HepG2 (cell line): ENCODE data around the gene TMEM114. TPM values are rescaled to one million over a fixed set of nuclear protein-coding genes. Genes with fewer than 3 reads are reported as not detected.

Experiments
- BCL6 ChIP-seq: IDR thresholded peaks from 2 replicates; pipeline ENCODE4 v1.6.1; 2016; ENCODE audit warnings: missing genetic modification reagents, missing compliant biosample characterization
- ELF1 ChIP-seq: sonication (generic); formaldehyde crosslinking; IDR thresholded peaks from 2 replicates; pipeline ENCODE4 v1.4.0; 2020; ENCODE audit warnings: missing genetic modification reagents
- MED1 ChIP-seq: sonication (generic); formaldehyde crosslinking; IDR thresholded peaks from 2 replicates; pipeline ENCODE4 v1.4.0; 2020; ENCODE audit warnings: missing genetic modification reagents
- MLLT10 ChIP-seq: sonication (generic); formaldehyde crosslinking; IDR thresholded peaks from 2 replicates; pipeline ENCODE4 v1.4.0; 2020; ENCODE audit warnings: missing genetic modification reagents
- NFATC3 ChIP-seq: sonication (generic); formaldehyde crosslinking; IDR thresholded peaks from 2 replicates; pipeline ENCODE4 v1.5.1; 2020; ENCODE audit warnings: mild to moderate bottlenecking, missing genetic modification reagents
- NRL ChIP-seq: sonication (generic); formaldehyde crosslinking; IDR thresholded peaks from 2 replicates; pipeline ENCODE4 v1.5.0; 2020; ENCODE audit warnings: missing genetic modification reagents, mild to moderate bottlenecking, moderate library complexity, borderline replicate concordance
- PBX3 ChIP-seq: sonication (generic); formaldehyde crosslinking; IDR thresholded peaks from 2 replicates; pipeline ENCODE4 v1.8.1; 2023; ENCODE audit warnings: missing genetic modification reagents, inconsistent platforms, borderline replicate concordance
- XRCC5 ChIP-seq: fragments of 200-400 bp; formaldehyde crosslinking; optimal IDR thresholded peaks from 2 replicates; pipeline ENCODE3; 2017; ENCODE audit warnings: mild to moderate bottlenecking, low read length
- ZBTB14 ChIP-seq: sonication (generic); formaldehyde crosslinking; IDR thresholded peaks from 2 replicates; pipeline ENCODE4 v1.4.0; 2020; ENCODE audit warnings: missing genetic modification reagents
- ZNF33B ChIP-seq: sonication (generic); formaldehyde crosslinking; IDR thresholded peaks from 2 replicates; pipeline ENCODE4 v1.5.1; 2020; ENCODE audit warnings: mild to moderate bottlenecking, missing genetic modification reagents
- ZNF407 ChIP-seq: sonication (generic); formaldehyde crosslinking; IDR thresholded peaks from one replicate; pipeline ENCODE4 v1.5.1; 2020; ENCODE audit warnings: mild to moderate bottlenecking, missing genetic modification reagents; ENCODE audit errors: not compliant biosample characterization
- ZNF616 ChIP-seq: sonication (generic); formaldehyde crosslinking; IDR thresholded peaks from 2 replicates; pipeline ENCODE4 v1.5.0; 2020; ENCODE audit warnings: low read depth, mild to moderate bottlenecking, missing genetic modification reagents
- polyA plus RNA-seq, 8 experiments: library from polyadenylated mRNA; depleted of rRNA in 3 of 8; stranded (reverse) in 7 of 8; unstranded in 1 of 8; fragments of >200 nt; fragmentation: Illumina TruSeq in 4 of 8; extraction: Trizol in 4 of 8; gene quantifications; 2 replicates each; pipeline versions ENCODE4 v1.2.1 to v1.2.3, GENCODE V29; 2011 to 2016; ENCODE audit warnings: low read depth in 4 of 8, missing spikeins in 1 of 8, mixed read lengths in 1 of 8; ENCODE audit not compliant: insufficient read depth in 1 of 8
- total RNA-seq, 5 experiments: library from RNA; depleted of rRNA; stranded (reverse); fragments of >200 nt; fragmentation: Illumina TruSeq; extraction: Trizol; gene quantifications; 2 replicates each; pipeline ENCODE4 v1.2.3, GENCODE V29; 2016; ENCODE audit warnings: low read depth in 1 of 5
- TF ChIP-seq, protein P1 (sequence below): IDR thresholded peaks from 2 replicates; pipeline ENCODE4 v1.6.1; 2018; ENCODE audit warnings: missing genetic modification reagents

The TMEM114 gene
- total and polyA plus RNA-seq, 2 of the 13 experiments (the other 11 are each of a cell fraction or from before 2014, with no cell fraction given): not detected

DNA sequence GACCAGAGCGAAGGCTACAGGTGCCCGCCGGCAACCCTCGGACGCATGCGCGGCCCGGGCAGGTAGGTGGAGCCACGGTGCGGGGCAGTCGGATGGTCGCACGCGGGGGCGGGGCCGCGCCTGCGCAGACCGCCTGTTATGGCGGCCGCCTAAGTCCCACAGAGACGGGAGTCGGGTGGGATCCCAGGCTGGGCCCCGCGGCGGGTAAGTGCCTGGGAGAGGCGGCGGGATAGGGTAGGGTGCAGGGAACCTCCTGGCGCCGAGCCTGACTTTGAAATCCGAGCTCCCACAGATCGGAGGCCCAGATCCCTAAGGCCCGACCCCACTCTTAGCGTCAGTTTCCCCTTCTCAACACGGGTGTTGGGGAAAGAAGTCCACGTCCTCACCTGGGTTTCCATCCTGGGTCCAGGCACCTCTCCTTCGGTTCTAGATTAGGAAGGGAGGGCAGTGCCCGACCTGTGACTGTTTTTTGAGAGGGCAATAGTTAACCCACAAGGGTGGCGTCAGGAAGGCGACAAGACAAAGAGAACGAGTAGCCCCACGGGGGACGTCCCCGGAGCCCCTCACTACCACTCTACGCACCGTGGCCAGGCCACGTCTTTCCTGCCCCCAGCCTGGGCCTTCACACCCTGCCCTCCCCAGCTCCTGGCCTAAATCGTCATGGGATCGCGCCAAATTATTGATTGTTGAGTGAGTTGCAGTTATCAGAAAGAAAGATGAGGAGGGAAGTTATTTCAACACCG, 31.4 kb upstream of the TMEM114 start, which contains the start of gene METTL22 (continued):
- TF ChIP-seq ZNF407 (CRISPR knock-in tag) (peak; percentile 50), PBX3 (CRISPR knock-in tag) (0 out of 2 replicates have a peak, but pooled peaks have one; percentile 66), ELF1 (CRISPR knock-in tag) (peak; percentile 53; the same call in 1 of the 2 replicates), ZBTB14 (CRISPR knock-in tag) (no peak), MLLT10 (CRISPR knock-in tag) (0 out of 2 replicates have a peak, but pooled peaks have one; percentile 66), NFATC3 (CRISPR knock-in tag) (peak; percentile 63; the same call in 1 of the 2 replicates), NRL (CRISPR knock-in tag) (peak; percentile 99), ZNF616 (CRISPR knock-in tag) (peak; percentile 86; the same call in 1 of the 2 replicates), BCL6 (CRISPR knock-in tag) (peak; percentile 55; the same call in 1 of the 2 replicates), XRCC5 (peak; percentile 39), ZNF33B (peak; percentile 88; the same call in 1 of the 2 replicates), MED1 (CRISPR knock-in tag) (peak; percentile 64; the same call in 1 of the 2 replicates)
- TF ChIP-seq, protein P1, sequence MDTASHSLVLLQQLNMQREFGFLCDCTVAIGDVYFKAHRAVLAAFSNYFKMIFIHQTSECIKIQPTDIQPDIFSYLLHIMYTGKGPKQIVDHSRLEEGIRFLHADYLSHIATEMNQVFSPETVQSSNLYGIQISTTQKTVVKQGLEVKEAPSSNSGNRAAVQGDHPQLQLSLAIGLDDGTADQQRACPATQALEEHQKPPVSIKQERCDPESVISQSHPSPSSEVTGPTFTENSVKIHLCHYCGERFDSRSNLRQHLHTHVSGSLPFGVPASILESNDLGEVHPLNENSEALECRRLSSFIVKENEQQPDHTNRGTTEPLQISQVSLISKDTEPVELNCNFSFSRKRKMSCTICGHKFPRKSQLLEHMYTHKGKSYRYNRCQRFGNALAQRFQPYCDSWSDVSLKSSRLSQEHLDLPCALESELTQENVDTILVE: peak; percentile 38; the same call in 1 of the 2 replicates
